Stimulated activated CD4-positive, alpha-beta T cell treated with anti-CD3 and anti-CD28 coated beads, Interleukin-4, amount 100 ng/mL, for 1 hour (primary cell): ENCODE results near the gene SDC4.
A peak's percentile ranks its signal among the peaks of the same experiment; 100 is the strongest.

Experiments
- DNase-seq: peaks from one replicate; pipeline ENCODE4 v3.0.0-alpha.2; 2020

SDC4 gene

GRCh38 chr20:45293041-45294002, 54.9 kb downstream of the SDC4 start:
- peak; percentile 87 for DNase-seq

- no peak for DNase-seq
These were observed 55.9 kb downstream of the SDC4 start for GRCh38 chr20:45292343-45292742.

GRCh38 chr20:45291526-45291925, 56.7 kb downstream of the SDC4 start:
- DNase-seq, result no peak

GRCh38 chr20:45290677-45291355, 57.4 kb downstream of the SDC4 start:
- peak; percentile 64 for DNase-seq

GRCh38 chr20:45289942-45290676, 58.1 kb downstream of the SDC4 start:
- no peak for DNase-seq

- no peak for DNase-seq
These were observed 59.4 kb downstream of the SDC4 start for GRCh38 chr20:45288860-45289259.

GRCh38 chr20:45288376-45288775, 59.8 kb downstream of the SDC4 start:
- no peak for DNase-seq

GRCh38 chr20:45283551-45284057, 64.6 kb downstream of the SDC4 start:
- DNase-seq, result no peak

GRCh38 chr20:45282700-45283550, 65.3 kb downstream of the SDC4 start:
- DNase-seq, result no peak

GRCh38 chr20:45279992-45280391, 68.2 kb downstream of the SDC4 start:
- DNase-seq, result no peak

GRCh38 chr20:45275338-45275737, 72.9 kb downstream of the SDC4 start:
- no peak for DNase-seq
